ENCODE measurements around the gene SRSF10.

- TF ChIP-seq EZH2phosphoT487 (IDR thresholded peaks at IDR 0.05; ENCODE audit: low read depth) (no peak), CTCF (IDR thresholded peaks at IDR 0.05; ENCODE audit: low read depth, low read length) (no peak)
Observed at GRCh38 chr1:23930270-23930669, 49.9 kb downstream of the SRSF10 start.
